GM21786 (cell line): Measurements from ENCODE around the gene HLCS.

Experiments used
- ATAC-seq: cut with Tn5 transposase; IDR thresholded peaks from one replicate; pipeline ENCODE4 v1.9.1; 2021; ENCODE audit not compliant: unreplicated experiment

Gene HLCS

GRCh38 chr21:36706951-36707762, 259.3 kb downstream of the HLCS start:
- no peak for ATAC-seq

GRCh38 chr21:36706482-36706852, 260.0 kb downstream of the HLCS start:
- no peak for ATAC-seq

- no peak for ATAC-seq
Observed at GRCh38 chr21:36705679-36706481, 260.6 kb downstream of the HLCS start.

- no peak for ATAC-seq
Observed at GRCh38 chr21:36704958-36705678, 261.4 kb downstream of the HLCS start.

GRCh38 chr21:36704281-36704957, 262.1 kb downstream of the HLCS start:
- ATAC-seq: no peak

- ATAC-seq: no peak
Observed at GRCh38 chr21:36703626-36704280, 262.7 kb downstream of the HLCS start.

GRCh38 chr21:36703123-36703522, 263.3 kb downstream of the HLCS start:
- no peak for ATAC-seq

GRCh38 chr21:36702622-36702968, 263.9 kb downstream of the HLCS start:
- no peak for ATAC-seq

GRCh38 chr21:36701756-36702621, 264.5 kb downstream of the HLCS start:
- ATAC-seq: no peak

- no peak for ATAC-seq
Observed at GRCh38 chr21:36700971-36701755, 265.3 kb downstream of the HLCS start.
